K562 (cell line): Measurements from ENCODE around the gene TPBG. TPM values are rescaled to one million over a fixed set of nuclear protein-coding genes. Genes with fewer than 3 reads are reported as not detected.

Experiments used
- HDAC6 ChIP-seq: IDR thresholded peaks from 2 replicates; pipeline ENCODE4 v1.6.1; 2012; ENCODE audit warnings: low read depth, mild to moderate bottlenecking, control low read depth, inconsistent platforms, low read length, moderate library complexity
- HNRNPUL1 ChIP-seq: fragments of 200-400 bp; formaldehyde crosslinking; IDR thresholded peaks from 2 replicates; pipeline ENCODE4 v1.6.1; 2017; ENCODE audit warnings: low read length
- KLF16 ChIP-seq: IDR thresholded peaks from 2 replicates; pipeline ENCODE4 v1.6.1; 2016; ENCODE audit warnings: antibody characterized with exemption
- MTA1 ChIP-seq: fragments of 450-650 bp; IDR thresholded peaks from 2 replicates; pipeline ENCODE4 v1.6.1; 2017; ENCODE audit warnings: borderline replicate concordance
- SMARCC2 ChIP-seq: fragments of 450-650 bp; IDR thresholded peaks from 2 replicates; pipeline ENCODE4 v1.6.1; 2017; ENCODE audit warnings: antibody characterized with exemption, moderate library complexity, mild to moderate bottlenecking, low read depth
- ZKSCAN8 ChIP-seq: fragments of 200-800 bp; sonication (Bioruptor generic); IDR thresholded peaks from 2 replicates; pipeline ENCODE4 v1.6.1; 2016; ENCODE audit warnings: missing genetic modification characterization, missing compliant biosample characterization
- ZNF780A ChIP-seq: fragments of 250-450 bp; sonication (Bioruptor Pico); IDR thresholded peaks from 2 replicates; pipeline ENCODE4 v1.5.0; 2021; ENCODE audit warnings: mild to moderate bottlenecking
- polyA plus RNA-seq, 8 experiments: library from polyadenylated mRNA; depleted of rRNA in 4 of 8; stranded (reverse) in 5 of 8; unstranded in 3 of 8; fragments of >200 nt; fragmentation: Nextera tagmentation in 2 of 8; fragmentation: Illumina TruSeq in 1 of 8; extraction: Ambion mirVana in 2 of 8; extraction: Trizol in 1 of 8; gene quantifications; 2 replicates each; pipeline versions ENCODE4 v1.2.1 to v1.2.3, GENCODE V29; 2011 to 2014; ENCODE audit warnings: inconsistent platforms in 1 of 8, missing spikeins in 1 of 8
- total RNA-seq, 7 experiments: library from RNA; depleted of rRNA in 6 of 7; stranded (reverse); fragments of >200 nt in 6 of 7; fragmentation: Illumina TruSeq in 2 of 7; extraction: Trizol in 2 of 7; gene quantifications; 2 replicates each; pipeline versions ENCODE4 v1.2.1 to v1.2.3, GENCODE V29; 2011 to 2021; ENCODE audit warnings: low replicate concordance in 1 of 7
- TF ChIP-seq, protein P1 (sequence below): conservative IDR thresholded peaks from 2 replicates; pipeline ENCODE4 v1.6.1; 2011; ENCODE audit warnings: low read depth, mild to moderate bottlenecking, low read length; ENCODE audit not compliant: control insufficient read depth
- TF ChIP-seq, protein P2 (sequence below), 2 experiments: fragments of 450-650 bp; formaldehyde crosslinking in 1 of 2; IDR thresholded peaks; 2 replicates each; pipeline versions ENCODE4 v1.4.0 to v1.6.1; 2014 to 2020; ENCODE audit warnings: mild to moderate bottlenecking in 2 of 2, borderline replicate concordance in 1 of 2, low read depth in 1 of 2

Gene TPBG
- total and polyA plus RNA-seq, 9 of the 15 experiments (the other 6 are each of a cell fraction or from before 2014, with no cell fraction given), result 0.18 to 0.88 (median 0.36) TPM

DNA sequence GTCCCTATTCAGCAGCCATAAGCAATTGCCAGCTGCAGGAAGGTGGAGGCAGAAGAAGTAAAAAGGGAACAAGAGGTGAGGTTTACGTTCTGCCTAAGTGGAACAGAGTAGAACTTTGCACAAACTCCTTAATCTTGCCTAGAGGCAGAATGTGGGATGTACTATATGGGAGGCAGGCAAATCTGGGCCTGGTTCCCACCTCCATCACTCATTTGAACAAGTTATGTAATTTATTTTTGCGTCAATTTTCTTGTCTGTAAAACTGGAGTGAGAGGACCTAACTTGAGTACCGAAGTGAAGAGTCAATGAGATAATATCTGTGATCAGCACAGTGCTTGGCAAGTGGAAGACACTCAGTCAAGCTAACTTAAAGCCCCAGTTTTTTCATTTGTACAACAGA lies 2.0 kb upstream of the TPBG start (continued):
- TF ChIP-seq, protein P1, sequence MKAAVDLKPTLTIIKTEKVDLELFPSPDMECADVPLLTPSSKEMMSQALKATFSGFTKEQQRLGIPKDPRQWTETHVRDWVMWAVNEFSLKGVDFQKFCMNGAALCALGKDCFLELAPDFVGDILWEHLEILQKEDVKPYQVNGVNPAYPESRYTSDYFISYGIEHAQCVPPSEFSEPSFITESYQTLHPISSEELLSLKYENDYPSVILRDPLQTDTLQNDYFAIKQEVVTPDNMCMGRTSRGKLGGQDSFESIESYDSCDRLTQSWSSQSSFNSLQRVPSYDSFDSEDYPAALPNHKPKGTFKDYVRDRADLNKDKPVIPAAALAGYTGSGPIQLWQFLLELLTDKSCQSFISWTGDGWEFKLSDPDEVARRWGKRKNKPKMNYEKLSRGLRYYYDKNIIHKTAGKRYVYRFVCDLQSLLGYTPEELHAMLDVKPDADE, result no peak
- TF ChIP-seq SMARCC2 (no peak), HDAC6 (no peak), KLF16 (no peak), MTA1 (no peak), ZKSCAN8 (CRISPR knock-in tag) (no peak), ZNF780A (CRISPR knock-in tag) (no peak), HNRNPUL1 (no peak)
- TF ChIP-seq, protein P2, sequence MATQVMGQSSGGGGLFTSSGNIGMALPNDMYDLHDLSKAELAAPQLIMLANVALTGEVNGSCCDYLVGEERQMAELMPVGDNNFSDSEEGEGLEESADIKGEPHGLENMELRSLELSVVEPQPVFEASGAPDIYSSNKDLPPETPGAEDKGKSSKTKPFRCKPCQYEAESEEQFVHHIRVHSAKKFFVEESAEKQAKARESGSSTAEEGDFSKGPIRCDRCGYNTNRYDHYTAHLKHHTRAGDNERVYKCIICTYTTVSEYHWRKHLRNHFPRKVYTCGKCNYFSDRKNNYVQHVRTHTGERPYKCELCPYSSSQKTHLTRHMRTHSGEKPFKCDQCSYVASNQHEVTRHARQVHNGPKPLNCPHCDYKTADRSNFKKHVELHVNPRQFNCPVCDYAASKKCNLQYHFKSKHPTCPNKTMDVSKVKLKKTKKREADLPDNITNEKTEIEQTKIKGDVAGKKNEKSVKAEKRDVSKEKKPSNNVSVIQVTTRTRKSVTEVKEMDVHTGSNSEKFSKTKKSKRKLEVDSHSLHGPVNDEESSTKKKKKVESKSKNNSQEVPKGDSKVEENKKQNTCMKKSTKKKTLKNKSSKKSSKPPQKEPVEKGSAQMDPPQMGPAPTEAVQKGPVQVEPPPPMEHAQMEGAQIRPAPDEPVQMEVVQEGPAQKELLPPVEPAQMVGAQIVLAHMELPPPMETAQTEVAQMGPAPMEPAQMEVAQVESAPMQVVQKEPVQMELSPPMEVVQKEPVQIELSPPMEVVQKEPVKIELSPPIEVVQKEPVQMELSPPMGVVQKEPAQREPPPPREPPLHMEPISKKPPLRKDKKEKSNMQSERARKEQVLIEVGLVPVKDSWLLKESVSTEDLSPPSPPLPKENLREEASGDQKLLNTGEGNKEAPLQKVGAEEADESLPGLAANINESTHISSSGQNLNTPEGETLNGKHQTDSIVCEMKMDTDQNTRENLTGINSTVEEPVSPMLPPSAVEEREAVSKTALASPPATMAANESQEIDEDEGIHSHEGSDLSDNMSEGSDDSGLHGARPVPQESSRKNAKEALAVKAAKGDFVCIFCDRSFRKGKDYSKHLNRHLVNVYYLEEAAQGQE (IDR thresholded peaks at IDR 0.05; ENCODE audit: borderline replicate concordance), result no peak
- TF ChIP-seq, protein P2 (CRISPR knock-in tag; IDR thresholded peaks at IDR 0.05; ENCODE audit: low read depth), result no peak
